ENCODE data around the gene TUBB3. TPM values are rescaled to one million over a fixed set of nuclear protein-coding genes. Genes with fewer than 3 reads are reported as not detected.

Gene TUBB3
- total RNA-seq, 1 donor from 2014 or later: 459 TPM

- Mint-ChIP-seq H3K4me1 (ENCODE audit: low read depth, unreplicated experiment) (peaks cover 5% of the 10 kb centered on the region), H3K9me3 (ENCODE audit: unreplicated experiment) (no peaks in the 10 kb centered on the region), H3K27me3 (ENCODE audit: low read depth, unreplicated experiment) (no peaks in the 10 kb centered on the region), H3K4me3 (ENCODE audit: unreplicated experiment) (no peak overlapping the region), H3K36me3 (ENCODE audit: low read depth, unreplicated experiment) (peaks cover 21% of the 10 kb centered on the region), H3K27ac (ENCODE audit: unreplicated experiment) (no peak overlapping the region)
- H3K4me2 ChIP-seq (ENCODE audit: low read length): no peak overlapping the region
- H3K4me3 ChIP-seq (ENCODE audit: insufficient read depth, low read depth, low read length): no peak overlapping the region
- peaks cover 40% of the 10 kb centered on the region for H4K20me1 ChIP-seq (ENCODE audit: insufficient read depth, low read length)
- no peak overlapping the region for H3K27ac ChIP-seq (ENCODE audit: low read depth, low read length)
- H3K9me3 ChIP-seq (ENCODE audit: insufficient read depth, low read depth, low read length): peaks cover 3% of the 10 kb centered on the region
- no peak overlapping the region for H2AFZ ChIP-seq (ENCODE audit: low read depth, low read length)
- FAIRE-seq (no peak), DNase-seq (ENCODE audit: low read depth) (no peak)
- no peaks in the 10 kb centered on the region for H3K4me1 ChIP-seq (ENCODE audit: insufficient read depth, low read length)
- peaks cover 5% of the 10 kb centered on the region for H3K79me2 ChIP-seq (ENCODE audit: insufficient read depth, low read length)
- H3K27me3 ChIP-seq (ENCODE audit: insufficient read depth, low read length): no peaks in the 10 kb centered on the region
- no peak overlapping the region for H3K9ac ChIP-seq (ENCODE audit: low read length)
- peaks cover 32% of the 10 kb centered on the region for H3K36me3 ChIP-seq (ENCODE audit: insufficient read depth, low read length)
- TF ChIP-seq, protein P1, sequence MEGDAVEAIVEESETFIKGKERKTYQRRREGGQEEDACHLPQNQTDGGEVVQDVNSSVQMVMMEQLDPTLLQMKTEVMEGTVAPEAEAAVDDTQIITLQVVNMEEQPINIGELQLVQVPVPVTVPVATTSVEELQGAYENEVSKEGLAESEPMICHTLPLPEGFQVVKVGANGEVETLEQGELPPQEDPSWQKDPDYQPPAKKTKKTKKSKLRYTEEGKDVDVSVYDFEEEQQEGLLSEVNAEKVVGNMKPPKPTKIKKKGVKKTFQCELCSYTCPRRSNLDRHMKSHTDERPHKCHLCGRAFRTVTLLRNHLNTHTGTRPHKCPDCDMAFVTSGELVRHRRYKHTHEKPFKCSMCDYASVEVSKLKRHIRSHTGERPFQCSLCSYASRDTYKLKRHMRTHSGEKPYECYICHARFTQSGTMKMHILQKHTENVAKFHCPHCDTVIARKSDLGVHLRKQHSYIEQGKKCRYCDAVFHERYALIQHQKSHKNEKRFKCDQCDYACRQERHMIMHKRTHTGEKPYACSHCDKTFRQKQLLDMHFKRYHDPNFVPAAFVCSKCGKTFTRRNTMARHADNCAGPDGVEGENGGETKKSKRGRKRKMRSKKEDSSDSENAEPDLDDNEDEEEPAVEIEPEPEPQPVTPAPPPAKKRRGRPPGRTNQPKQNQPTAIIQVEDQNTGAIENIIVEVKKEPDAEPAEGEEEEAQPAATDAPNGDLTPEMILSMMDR (IDR thresholded peaks at IDR 0.05; ENCODE audit: insufficient read depth, low read depth, low read length): no peak
- no peak for TF ChIP-seq EZH2 (IDR thresholded peaks at IDR 0.05; ENCODE audit: insufficient read depth, low read length)
Measured at GRCh38 chr16:89902980-89903379, 20.2 kb upstream of the TUBB3 start.

- Histone ChIP-seq H4K20me1 (ENCODE audit: insufficient read depth, low read length) (peaks cover 41% of the 10 kb centered on the region), H3K27ac (ENCODE audit: low read depth, low read length) (no peak overlapping the region), H3K4me1 (ENCODE audit: insufficient read depth, low read length) (no peaks in the 10 kb centered on the region), H3K9me3 (ENCODE audit: insufficient read depth, low read depth, low read length) (peaks cover 3% of the 10 kb centered on the region), H3K4me3 (ENCODE audit: insufficient read depth, low read depth, low read length) (no peak overlapping the region), H3K4me2 (ENCODE audit: low read length) (no peak overlapping the region), H3K9ac (ENCODE audit: low read length) (no peak overlapping the region), H3K27me3 (ENCODE audit: insufficient read depth, low read length) (no peaks in the 10 kb centered on the region), H2AFZ (ENCODE audit: low read depth, low read length) (no peak overlapping the region), H3K79me2 (ENCODE audit: insufficient read depth, low read length) (peaks cover 5% of the 10 kb centered on the region), H3K36me3 (ENCODE audit: insufficient read depth, low read length) (peaks cover 27% of the 10 kb centered on the region)
- DNase-seq (ENCODE audit: low read depth) (no peak), FAIRE-seq (no peak)
- no peaks in the 10 kb centered on the region for H3K27me3 Mint-ChIP-seq (ENCODE audit: low read depth, unreplicated experiment)
- H3K36me3 Mint-ChIP-seq (ENCODE audit: low read depth, unreplicated experiment): peaks cover 22% of the 10 kb centered on the region
- peaks cover 5% of the 10 kb centered on the region for H3K4me1 Mint-ChIP-seq (ENCODE audit: low read depth, unreplicated experiment)
- no peak for TF ChIP-seq EZH2 (IDR thresholded peaks at IDR 0.05; ENCODE audit: insufficient read depth, low read length)
- TF ChIP-seq, protein P1 (IDR thresholded peaks at IDR 0.05; ENCODE audit: insufficient read depth, low read depth, low read length): no peak
- H3K4me3 Mint-ChIP-seq (ENCODE audit: unreplicated experiment): no peak overlapping the region
- no peak overlapping the region for H3K27ac Mint-ChIP-seq (ENCODE audit: unreplicated experiment)
- H3K9me3 Mint-ChIP-seq (ENCODE audit: unreplicated experiment): no peaks in the 10 kb centered on the region
Measured at GRCh38 chr16:89903908-89904515, 19.1 kb upstream of the TUBB3 start.
